ENCODE measurements around the gene BCAP29. TPM values are rescaled to one million over a fixed set of nuclear protein-coding genes. Genes with fewer than 3 reads are reported as not detected.

The BCAP29 gene
- total and polyA plus RNA-seq, 2 donors: 46.7 to 103 TPM

- Histone ChIP-seq H3K4me1 (ENCODE audit: insufficient read depth) (no peaks in the 10 kb centered on the region), H3K27ac (ENCODE audit: low read depth) (no peak overlapping the region), H3K4me3 (ENCODE audit: low read depth, low read length) (no peak overlapping the region), H3K36me3 (ENCODE audit: insufficient read depth) (no peaks in the 10 kb centered on the region)
- no peak for DNase-seq (ENCODE audit: extremely low spot score)
- 28% methylated on average over 9 of the region's 9 CpGs for WGBS
These were observed 64.4 kb downstream of the BCAP29 start for GRCh38 chr7:107644309-107644974.

GRCh38 chr7:107652642-107653041, 72.6 kb downstream of the BCAP29 start:
- no peak for DNase-seq (ENCODE audit: extremely low spot score)
- WGBS: 93% methylated on average over 5 of the region's 5 CpGs
- no peak overlapping the region for H3K27ac ChIP-seq (ENCODE audit: low read depth)
- no peaks in the 10 kb centered on the region for H3K36me3 ChIP-seq (ENCODE audit: insufficient read depth)
- no peak overlapping the region for H3K4me3 ChIP-seq (ENCODE audit: low read depth, low read length)
- H3K4me1 ChIP-seq (ENCODE audit: insufficient read depth): no peaks in the 10 kb centered on the region

- no peak overlapping the region for H3K4me3 ChIP-seq (ENCODE audit: low read depth, low read length)
- H3K4me1 ChIP-seq (ENCODE audit: insufficient read depth): no peaks in the 10 kb centered on the region
- no peaks in the 10 kb centered on the region for H3K36me3 ChIP-seq (ENCODE audit: insufficient read depth)
- DNase-seq (ENCODE audit: extremely low spot score): no peak
- no peak overlapping the region for H3K27ac ChIP-seq (ENCODE audit: low read depth)
These were observed 78.4 kb downstream of the BCAP29 start for GRCh38 chr7:107658467-107658866.

GRCh38 chr7:107659666-107660065, 79.6 kb downstream of the BCAP29 start:
- Histone ChIP-seq H3K27ac (ENCODE audit: low read depth) (no peak overlapping the region), H3K36me3 (ENCODE audit: insufficient read depth) (no peaks in the 10 kb centered on the region), H3K4me1 (ENCODE audit: insufficient read depth) (no peaks in the 10 kb centered on the region), H3K4me3 (ENCODE audit: low read depth, low read length) (no peak overlapping the region)
- 76% methylated on average over 4 of the region's 4 CpGs for WGBS
- no peak for DNase-seq (ENCODE audit: extremely low spot score)

- peak within 1 kb of the TSS; percentile 38 for H3K4me3 ChIP-seq (ENCODE audit: low read depth, low read length)
- 8% methylated on average over 37 of the region's 37 CpGs for WGBS
- H3K27ac ChIP-seq (ENCODE audit: low read depth): no peak within 1 kb of the TSS
- H3K36me3 ChIP-seq (ENCODE audit: insufficient read depth): no peaks in the 10 kb centered on the region
- no peak for DNase-seq (ENCODE audit: extremely low spot score)
- no peaks in the 10 kb centered on the region for H3K4me1 ChIP-seq (ENCODE audit: insufficient read depth)
These were observed 80.5 kb downstream of the BCAP29 start, which contains the start of gene SLC26A4 for GRCh38 chr7:107660381-107661080. Gene SLC26A4, plus strand, starts transcription at chr7:107660828. Its CDS starts 814 bp downstream, at chr7:107661642.

- DNase-seq (ENCODE audit: extremely low spot score): no peak
- H3K4me1 ChIP-seq (ENCODE audit: insufficient read depth): no peaks in the 10 kb centered on the region
- under 1% methylated on average over 73 of the region's 73 CpGs for WGBS
- no peaks in the 10 kb centered on the region for H3K36me3 ChIP-seq (ENCODE audit: insufficient read depth)
- peak overlapping the region; percentile 38 for H3K4me3 ChIP-seq (ENCODE audit: low read depth, low read length)
- no peak overlapping the region for H3K27ac ChIP-seq (ENCODE audit: low read depth)
These were observed 81.2 kb downstream of the BCAP29 start for GRCh38 chr7:107661081-107661864.

GRCh38 chr7:107661865-107662379, 81.9 kb downstream of the BCAP29 start:
- DNase-seq (ENCODE audit: extremely low spot score): no peak
- H3K27ac ChIP-seq (ENCODE audit: low read depth): no peak overlapping the region
- H3K4me1 ChIP-seq (ENCODE audit: insufficient read depth): no peaks in the 10 kb centered on the region
- WGBS: 11% methylated on average over 20 of the region's 20 CpGs
- H3K36me3 ChIP-seq (ENCODE audit: insufficient read depth): no peaks in the 10 kb centered on the region
- peak overlapping the region; percentile 38 for H3K4me3 ChIP-seq (ENCODE audit: low read depth, low read length)

- no peaks in the 10 kb centered on the region for H3K36me3 ChIP-seq (ENCODE audit: insufficient read depth)
- H3K27ac ChIP-seq (ENCODE audit: low read depth): no peak overlapping the region
- H3K4me3 ChIP-seq (ENCODE audit: low read depth, low read length): no peak overlapping the region
- WGBS: 76% methylated on average over 4 of the region's 4 CpGs
- H3K4me1 ChIP-seq (ENCODE audit: insufficient read depth): no peaks in the 10 kb centered on the region
- no peak for DNase-seq (ENCODE audit: extremely low spot score)
These were observed 83.2 kb downstream of the BCAP29 start for GRCh38 chr7:107663196-107663595.

GRCh38 chr7:107666790-107667189, 86.7 kb downstream of the BCAP29 start:
- H3K27ac ChIP-seq (ENCODE audit: low read depth): no peak overlapping the region
- no peaks in the 10 kb centered on the region for H3K4me1 ChIP-seq (ENCODE audit: insufficient read depth)
- H3K36me3 ChIP-seq (ENCODE audit: insufficient read depth): no peaks in the 10 kb centered on the region
- no peak overlapping the region for H3K4me3 ChIP-seq (ENCODE audit: low read depth, low read length)
- WGBS: 84% methylated on average over 1 of the region's 1 CpG
- DNase-seq (ENCODE audit: extremely low spot score): no peak

GRCh38 chr7:107667341-107667740, 87.3 kb downstream of the BCAP29 start:
- H3K36me3 ChIP-seq (ENCODE audit: insufficient read depth): no peaks in the 10 kb centered on the region
- no peak for DNase-seq (ENCODE audit: extremely low spot score)
- H3K4me1 ChIP-seq (ENCODE audit: insufficient read depth): no peaks in the 10 kb centered on the region
- H3K27ac ChIP-seq (ENCODE audit: low read depth): no peak overlapping the region
- H3K4me3 ChIP-seq (ENCODE audit: low read depth, low read length): no peak overlapping the region
- 57% methylated on average over 3 of the region's 3 CpGs for WGBS

GRCh38 chr7:107668296-107668695, 88.2 kb downstream of the BCAP29 start:
- no peak overlapping the region for H3K4me3 ChIP-seq (ENCODE audit: low read depth, low read length)
- no peaks in the 10 kb centered on the region for H3K4me1 ChIP-seq (ENCODE audit: insufficient read depth)
- DNase-seq (ENCODE audit: extremely low spot score): no peak
- 81% methylated on average over 4 of the region's 4 CpGs for WGBS
- H3K27ac ChIP-seq (ENCODE audit: low read depth): no peak overlapping the region
- no peaks in the 10 kb centered on the region for H3K36me3 ChIP-seq (ENCODE audit: insufficient read depth)

Measured in urinary bladder (tissue), 4 donors.